Measurements from ENCODE around the gene SULT2B1. TPM values are rescaled to one million over a fixed set of nuclear protein-coding genes. Genes with fewer than 3 reads are reported as not detected.

Gene SULT2B1
- total and polyA plus RNA-seq, 2 of the 4 experiments (the other 2 are of a cell fraction): 0.09 TPM; not detected in 1

DNA sequence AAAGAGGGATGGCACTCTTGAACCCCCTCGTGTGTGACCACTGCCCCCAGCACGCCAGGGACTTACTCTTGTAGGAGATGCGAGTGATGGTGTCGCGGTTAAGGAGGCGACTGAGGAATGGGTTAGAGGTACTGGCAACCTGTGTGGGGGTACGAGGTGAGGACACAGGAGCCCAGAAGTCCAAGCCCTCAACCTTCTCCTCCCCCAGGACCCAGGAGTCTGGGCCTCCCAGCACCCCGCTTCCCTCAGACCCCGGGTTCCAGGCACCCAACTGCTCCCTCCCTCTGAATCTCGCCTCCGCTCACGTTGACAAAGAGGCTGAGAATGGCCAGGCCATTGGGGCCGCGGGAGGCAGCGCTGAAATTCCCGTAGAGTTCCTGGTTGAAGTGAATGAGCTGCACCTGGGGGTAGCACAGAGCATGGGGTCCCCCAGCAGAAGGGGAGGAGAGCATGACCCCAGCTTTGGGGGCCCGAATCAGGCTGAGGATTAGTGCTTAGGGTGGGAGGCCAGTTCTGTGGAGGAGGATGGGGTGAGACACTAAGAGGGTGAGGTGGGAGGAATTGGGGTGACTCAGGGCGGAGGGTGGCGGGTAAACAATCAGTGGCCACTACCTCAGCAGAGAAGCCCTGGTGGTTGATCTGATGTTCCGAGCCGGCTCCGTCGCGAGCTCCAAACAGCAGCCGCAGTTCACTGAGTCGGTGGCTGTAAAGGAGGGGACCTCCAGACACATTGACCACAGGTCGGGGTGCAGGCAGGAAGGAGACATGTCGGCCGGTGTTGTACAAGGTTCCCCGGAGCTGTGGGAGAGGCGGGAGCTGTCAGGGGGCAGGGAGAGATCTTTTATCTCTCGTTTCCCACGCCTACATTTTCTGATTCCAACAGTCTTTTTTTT, 87.8 kb downstream of the SULT2B1 start:
- no peak overlapping the region for H2BK20ac ChIP-seq (ENCODE audit: low read depth, low read length)
- no peak overlapping the region for H3K56ac ChIP-seq (ENCODE audit: extremely low read depth, insufficient read depth, low read length)
- H2AK5ac ChIP-seq (ENCODE audit: low read depth, low read length): peak overlapping the region; percentile 73; the same call in 1 of the 2 replicates
- H2BK120ac ChIP-seq (ENCODE audit: low read depth, low read length): no peak overlapping the region
- H2BK15ac ChIP-seq (ENCODE audit: low read depth, low read length): no peak overlapping the region
- H3K18ac ChIP-seq (ENCODE audit: low read depth, low read length): no peak overlapping the region
- H3K4ac ChIP-seq (ENCODE audit: low read depth, low read length): no peak overlapping the region
- no peak overlapping the region for H3K14ac ChIP-seq (replicated peaks; ENCODE audit: low read depth, low read length)
- no peak for ATAC-seq (ENCODE audit: low read depth)
- H2AFZ ChIP-seq (replicated peaks; ENCODE audit: low read length, poor library complexity): peak overlapping the region; percentile 68
- CTCF ChIA-PET: no interaction called here
- no peak overlapping the region for H3K23ac ChIP-seq (ENCODE audit: low read depth, low read length)
- peaks cover 10% of the 10 kb centered on the region for H3K9me1 ChIP-seq (ENCODE audit: insufficient read depth, low read length)
- 68% methylated on average over 10 of the region's 33 CpGs; no CpG with 5 or more reads in 1 of the 2 experiments for WGBS, 2 experiments (ENCODE audit: extremely low coverage in 2 of 2, insufficient read length in 1 of 2)
- POLR2A ChIA-PET (ENCODE audit: unreplicated experiment): no interaction called here
- H2BK5ac ChIP-seq (ENCODE audit: low read depth, low read length, poor library complexity, severe bottlenecking): no peak overlapping the region
- no peak overlapping the region for H4K91ac ChIP-seq (ENCODE audit: insufficient read depth, low read depth, low read length)
- intact Hi-C loops (cut with micrococcal nuclease) (loop anchor here (10.0 kb wide), 1 partner anchor 325 kb away; the partner anchor contains the start of gene FTL), in situ Hi-C loops (cut with MboI; ENCODE audit: low sequenced_read_pairs) (loop anchor here (10.0 kb wide), 2 partner anchors 195 to 325 kb away; partner anchors contain the start of genes FTL and HSD17B14), dilution Hi-C loops (cut with HindIII; ENCODE audit: low sequenced_read_pairs, unreplicated experiment) (no loop called here)
- TF ChIP-seq POLR2A (IDR thresholded peaks at IDR 0.05; ENCODE audit: low read depth, low read length): no peak
- no peak for TF ChIP-seq MAZ (IDR thresholded peaks at IDR 0.05; ENCODE audit: borderline replicate concordance, low read depth, low read length)
- no peak for TF ChIP-seq RAD21 (IDR thresholded peaks at IDR 0.05; ENCODE audit: low read length)
- H3K4me1 ChIP-seq (ENCODE audit: control insufficient read depth, insufficient read depth, low read length): peaks cover 9% of the 10 kb centered on the region
- no peak overlapping the region for H3K27ac ChIP-seq (ENCODE audit: insufficient read depth, low read length)
- no TSS peak for BruUV-seq (replicated peaks)
- no peaks in the 10 kb centered on the region for H3K27me3 ChIP-seq (ENCODE audit: control insufficient read depth, insufficient read depth, low read length)
- H2AK9ac ChIP-seq (replicated peaks; ENCODE audit: low read depth, low read length, poor library complexity): no peak overlapping the region
- H3K9me3 ChIP-seq (ENCODE audit: control insufficient read depth, insufficient read depth, low read length): no peaks in the 10 kb centered on the region
- H3K4me3 ChIP-seq (ENCODE audit: insufficient read depth, low read depth, low read length): no peak overlapping the region
- H3K9ac ChIP-seq (ENCODE audit: low read depth, low read length): no peak overlapping the region
- H4K20me1 ChIP-seq (ENCODE audit: insufficient read depth, low read length): peaks cover 4% of the 10 kb centered on the region; the same call in 1 of the 2 replicates
- no peak overlapping the region for H4K5ac ChIP-seq (ENCODE audit: low read depth, low read length)
- H3K36me3 ChIP-seq (ENCODE audit: control insufficient read depth, insufficient read depth, low read length): no peaks in the 10 kb centered on the region
- no peak overlapping the region for H3K4me2 ChIP-seq (ENCODE audit: low read depth, low read length)
- H3K79me1 ChIP-seq (ENCODE audit: low read depth in 1 of 2, low read length in 2 of 2): peaks cover 0 to 9% of the 10 kb centered on the region in 2 experiments; a peak in 2 of 4 replicates
- DNase-seq: no peak
- H4K8ac ChIP-seq (ENCODE audit: low read depth in 2 of 2, low read length in 2 of 2): no peak overlapping the region
